GM12873 (cell line): ENCODE results near the gene NUDT21.
A peak's percentile ranks its signal among the peaks of the same experiment; 100 is the strongest.

Experiments
- CTCF ChIP-seq: IDR thresholded peaks from 2 replicates; pipeline ENCODE4 v1.5.1; 2012; ENCODE audit warnings: low read depth, mild to moderate bottlenecking, moderate library complexity, low read length, control low read depth; ENCODE audit not compliant: insufficient read depth; ENCODE audit errors: missing control alignments

Gene NUDT21

GRCh38 chr16:56413381-56413780 lies 37.8 kb downstream of the NUDT21 start:
- no peak for TF ChIP-seq CTCF

GRCh38 chr16:56411624-56412023 lies 39.5 kb downstream of the NUDT21 start:
- no peak for TF ChIP-seq CTCF

- no peak for TF ChIP-seq CTCF
Observed at GRCh38 chr16:56411123-56411522, 40.0 kb downstream of the NUDT21 start.

- no peak for TF ChIP-seq CTCF
Observed at GRCh38 chr16:56409195-56409594, 41.9 kb downstream of the NUDT21 start.

GRCh38 chr16:56408379-56409098 lies 42.6 kb downstream of the NUDT21 start:
- TF ChIP-seq CTCF: no peak

GRCh38 chr16:56405977-56406672 lies 45.0 kb downstream of the NUDT21 start:
- no peak for TF ChIP-seq CTCF

GRCh38 chr16:56401482-56401881 lies 49.6 kb downstream of the NUDT21 start:
- peak; percentile 70 for TF ChIP-seq CTCF
